Measurements from ENCODE around the gene SLC6A8.

The SLC6A8 gene

DNA sequence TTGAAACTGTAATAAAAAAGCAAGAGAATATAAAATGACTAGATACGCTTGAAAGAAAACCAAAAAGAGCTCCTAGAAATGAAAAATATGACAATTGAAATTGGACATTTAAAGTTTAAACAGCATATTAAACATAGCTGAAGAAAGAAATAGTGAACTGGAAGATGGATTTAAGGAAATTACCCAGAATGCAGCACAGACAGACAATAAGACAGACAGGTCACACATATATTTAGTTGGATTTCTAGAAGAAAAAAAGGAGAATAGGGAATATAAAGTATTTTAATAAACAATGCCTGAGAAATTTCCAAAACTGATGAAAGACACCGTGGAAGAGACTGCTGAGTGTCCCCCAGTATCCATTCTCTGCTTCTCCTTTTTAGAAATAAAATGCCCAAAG lies 34.2 kb upstream of the SLC6A8 start:
- H3K4me1 ChIP-seq (ENCODE audit: control insufficient read depth, low read depth, low read length): no peaks in the 10 kb centered on the region
- no peak overlapping the region for H2BK5ac ChIP-seq (ENCODE audit: low read length)
- no peaks in the 10 kb centered on the region for H3K79me1 ChIP-seq (ENCODE audit: low read length)
- no peak overlapping the region for H4K5ac ChIP-seq (ENCODE audit: low read length)
- H4K8ac ChIP-seq (ENCODE audit: low read depth, low read length): no peak overlapping the region
- no CpG with 5 or more reads among the region's 2 CpGs for WGBS (ENCODE audit: extremely low coverage, insufficient coverage, low lambda C conversion rate)
- H2BK15ac ChIP-seq (replicated peaks; ENCODE audit: low read depth): no peak overlapping the region
- no peaks in the 10 kb centered on the region for H3K36me3 ChIP-seq (ENCODE audit: control insufficient read depth, insufficient read depth, low read length)
- no peak overlapping the region for H3K9ac ChIP-seq (ENCODE audit: low read length)
- H3K18ac ChIP-seq (ENCODE audit: low read length): no peak overlapping the region
- no peak for DNase-seq
- H2BK120ac ChIP-seq (ENCODE audit: low read depth, low read length): no peak overlapping the region
- no peak overlapping the region for H3K4ac ChIP-seq (ENCODE audit: low read depth, low read length)
- no peak overlapping the region for H3K27ac ChIP-seq (ENCODE audit: low read depth, low read length)
- H3K4me3 ChIP-seq (ENCODE audit: low read length): no peak overlapping the region
- H3K56ac ChIP-seq (ENCODE audit: low read length): no peak overlapping the region
- no peak overlapping the region for H3K4me2 ChIP-seq (ENCODE audit: low read length)
- H3K79me2 ChIP-seq (ENCODE audit: control insufficient read depth, insufficient read depth, low read length): no peaks in the 10 kb centered on the region
- no peak overlapping the region for H3K23ac ChIP-seq (ENCODE audit: low read length)
- no peak overlapping the region for H2AK5ac ChIP-seq (ENCODE audit: low read length)
- H3K27me3 ChIP-seq (ENCODE audit: insufficient read depth, low read length, poor library complexity): no peaks in the 10 kb centered on the region

DNA sequence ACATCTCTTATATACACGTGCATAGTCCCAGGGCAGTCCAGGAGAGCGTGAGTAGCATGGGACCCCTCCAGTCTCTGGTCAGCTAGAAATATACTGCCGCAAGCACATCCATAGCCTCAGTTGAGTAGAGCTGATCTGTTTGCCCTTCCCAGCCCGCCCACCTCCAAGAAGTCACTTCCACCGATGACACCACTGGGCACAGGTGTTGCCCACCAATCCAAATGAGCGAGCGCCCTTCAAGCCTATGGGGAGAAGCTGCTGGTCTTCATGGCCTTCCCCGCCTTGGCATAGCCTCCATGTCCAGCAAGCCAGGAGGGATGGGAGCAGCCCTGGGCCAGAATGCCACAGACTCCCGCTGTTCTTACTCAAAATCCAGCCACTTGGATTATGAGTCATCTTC lies 30.6 kb upstream of the SLC6A8 start:
- Histone ChIP-seq H2BK120ac (ENCODE audit: low read depth, low read length) (no peak overlapping the region), H3K4me1 (ENCODE audit: control insufficient read depth, low read depth, low read length) (no peaks in the 10 kb centered on the region), H3K23ac (ENCODE audit: low read length) (no peak overlapping the region), H2BK15ac (replicated peaks; ENCODE audit: low read depth) (no peak overlapping the region), H3K79me2 (ENCODE audit: control insufficient read depth, insufficient read depth, low read length) (no peaks in the 10 kb centered on the region), H3K36me3 (ENCODE audit: control insufficient read depth, insufficient read depth, low read length) (no peaks in the 10 kb centered on the region), H2BK5ac (ENCODE audit: low read length) (no peak overlapping the region), H3K27me3 (ENCODE audit: insufficient read depth, low read length, poor library complexity) (no peaks in the 10 kb centered on the region), H3K4ac (ENCODE audit: low read depth, low read length) (no peak overlapping the region), H3K4me2 (ENCODE audit: low read length) (no peak overlapping the region), H3K9ac (ENCODE audit: low read length) (no peak overlapping the region), H3K4me3 (ENCODE audit: low read length) (no peak overlapping the region), H4K5ac (ENCODE audit: low read length) (no peak overlapping the region), H2AK5ac (ENCODE audit: low read length) (no peak overlapping the region), H4K8ac (ENCODE audit: low read depth, low read length) (no peak overlapping the region), H3K18ac (ENCODE audit: low read length) (no peak overlapping the region), H3K56ac (ENCODE audit: low read length) (no peak overlapping the region), H3K79me1 (ENCODE audit: low read length) (no peaks in the 10 kb centered on the region), H3K27ac (ENCODE audit: low read depth, low read length) (no peak overlapping the region)
- no CpG with 5 or more reads among the region's 9 CpGs for WGBS (ENCODE audit: extremely low coverage, insufficient coverage, low lambda C conversion rate)
- no peak for DNase-seq

GRCh38 chrX:153659268-153659667 lies 28.5 kb upstream of the SLC6A8 start:
- no CpG with 5 or more reads among the region's 3 CpGs for WGBS (ENCODE audit: extremely low coverage, insufficient coverage, low lambda C conversion rate)
- no peak overlapping the region for H3K4ac ChIP-seq (ENCODE audit: low read depth, low read length)
- H4K5ac ChIP-seq (ENCODE audit: low read length): no peak overlapping the region
- no peak overlapping the region for H2BK15ac ChIP-seq (replicated peaks; ENCODE audit: low read depth)
- H2BK120ac ChIP-seq (ENCODE audit: low read depth, low read length): no peak overlapping the region
- no peak overlapping the region for H3K23ac ChIP-seq (ENCODE audit: low read length)
- no peak for DNase-seq
- H3K27me3 ChIP-seq (ENCODE audit: insufficient read depth, low read length, poor library complexity): no peaks in the 10 kb centered on the region
- H3K18ac ChIP-seq (ENCODE audit: low read length): no peak overlapping the region
- no peak overlapping the region for H3K4me2 ChIP-seq (ENCODE audit: low read length)
- no peaks in the 10 kb centered on the region for H3K79me1 ChIP-seq (ENCODE audit: low read length)
- H4K8ac ChIP-seq (ENCODE audit: low read depth, low read length): no peak overlapping the region
- no peak overlapping the region for H3K27ac ChIP-seq (ENCODE audit: low read depth, low read length)
- H2AK5ac ChIP-seq (ENCODE audit: low read length): no peak overlapping the region
- no peak overlapping the region for H3K56ac ChIP-seq (ENCODE audit: low read length)
- no peaks in the 10 kb centered on the region for H3K4me1 ChIP-seq (ENCODE audit: control insufficient read depth, low read depth, low read length)
- no peak overlapping the region for H3K4me3 ChIP-seq (ENCODE audit: low read length)
- no peaks in the 10 kb centered on the region for H3K36me3 ChIP-seq (ENCODE audit: control insufficient read depth, insufficient read depth, low read length)
- H3K9ac ChIP-seq (ENCODE audit: low read length): no peak overlapping the region
- H2BK5ac ChIP-seq (ENCODE audit: low read length): no peak overlapping the region
- H3K79me2 ChIP-seq (ENCODE audit: control insufficient read depth, insufficient read depth, low read length): no peaks in the 10 kb centered on the region

GRCh38 chrX:153662266-153662665 lies 25.5 kb upstream of the SLC6A8 start:
- no peak overlapping the region for H3K4me3 ChIP-seq (ENCODE audit: low read length)
- H4K8ac ChIP-seq (ENCODE audit: low read depth, low read length): no peak overlapping the region
- no peak overlapping the region for H3K18ac ChIP-seq (ENCODE audit: low read length)
- H3K9ac ChIP-seq (ENCODE audit: low read length): no peak overlapping the region
- H3K4me2 ChIP-seq (ENCODE audit: low read length): no peak overlapping the region
- peak; percentile 64 for DNase-seq
- no peaks in the 10 kb centered on the region for H3K27me3 ChIP-seq (ENCODE audit: insufficient read depth, low read length, poor library complexity)
- H3K36me3 ChIP-seq (ENCODE audit: control insufficient read depth, insufficient read depth, low read length): no peaks in the 10 kb centered on the region
- no peak overlapping the region for H2AK5ac ChIP-seq (ENCODE audit: low read length)
- no peaks in the 10 kb centered on the region for H3K79me1 ChIP-seq (ENCODE audit: low read length)
- H3K4me1 ChIP-seq (ENCODE audit: control insufficient read depth, low read depth, low read length): no peaks in the 10 kb centered on the region
- H2BK15ac ChIP-seq (replicated peaks; ENCODE audit: low read depth): no peak overlapping the region
- H3K4ac ChIP-seq (ENCODE audit: low read depth, low read length): no peak overlapping the region
- H3K23ac ChIP-seq (ENCODE audit: low read length): no peak overlapping the region
- H3K56ac ChIP-seq (ENCODE audit: low read length): no peak overlapping the region
- no peak overlapping the region for H2BK120ac ChIP-seq (ENCODE audit: low read depth, low read length)
- no peak overlapping the region for H3K27ac ChIP-seq (ENCODE audit: low read depth, low read length)
- H3K79me2 ChIP-seq (ENCODE audit: control insufficient read depth, insufficient read depth, low read length): no peaks in the 10 kb centered on the region
- no peak overlapping the region for H2BK5ac ChIP-seq (ENCODE audit: low read length)
- no CpG with 5 or more reads among the region's 31 CpGs for WGBS (ENCODE audit: extremely low coverage, insufficient coverage, low lambda C conversion rate)
- H4K5ac ChIP-seq (ENCODE audit: low read length): no peak overlapping the region

GRCh38 chrX:153665726-153666306 lies 21.9 kb upstream of the SLC6A8 start:
- DNase-seq: no peak
- Histone ChIP-seq H3K27me3 (ENCODE audit: insufficient read depth, low read length, poor library complexity) (no peaks in the 10 kb centered on the region), H2BK120ac (ENCODE audit: low read depth, low read length) (no peak overlapping the region), H3K4me3 (ENCODE audit: low read length) (no peak overlapping the region), H3K79me2 (ENCODE audit: control insufficient read depth, insufficient read depth, low read length) (no peaks in the 10 kb centered on the region), H4K8ac (ENCODE audit: low read depth, low read length) (no peak overlapping the region), H3K56ac (ENCODE audit: low read length) (no peak overlapping the region), H3K79me1 (ENCODE audit: low read length) (no peaks in the 10 kb centered on the region), H3K27ac (ENCODE audit: low read depth, low read length) (no peak overlapping the region), H4K5ac (ENCODE audit: low read length) (no peak overlapping the region), H2BK5ac (ENCODE audit: low read length) (no peak overlapping the region), H2AK5ac (ENCODE audit: low read length) (no peak overlapping the region), H3K4ac (ENCODE audit: low read depth, low read length) (no peak overlapping the region), H3K9ac (ENCODE audit: low read length) (no peak overlapping the region), H2BK15ac (replicated peaks; ENCODE audit: low read depth) (no peak overlapping the region), H3K4me1 (ENCODE audit: control insufficient read depth, low read depth, low read length) (no peaks in the 10 kb centered on the region), H3K36me3 (ENCODE audit: control insufficient read depth, insufficient read depth, low read length) (no peaks in the 10 kb centered on the region), H3K4me2 (ENCODE audit: low read length) (no peak overlapping the region), H3K23ac (ENCODE audit: low read length) (no peak overlapping the region), H3K18ac (ENCODE audit: low read length) (no peak overlapping the region)
- WGBS (ENCODE audit: extremely low coverage, insufficient coverage, low lambda C conversion rate): no CpG with 5 or more reads among the region's 9 CpGs

DNA sequence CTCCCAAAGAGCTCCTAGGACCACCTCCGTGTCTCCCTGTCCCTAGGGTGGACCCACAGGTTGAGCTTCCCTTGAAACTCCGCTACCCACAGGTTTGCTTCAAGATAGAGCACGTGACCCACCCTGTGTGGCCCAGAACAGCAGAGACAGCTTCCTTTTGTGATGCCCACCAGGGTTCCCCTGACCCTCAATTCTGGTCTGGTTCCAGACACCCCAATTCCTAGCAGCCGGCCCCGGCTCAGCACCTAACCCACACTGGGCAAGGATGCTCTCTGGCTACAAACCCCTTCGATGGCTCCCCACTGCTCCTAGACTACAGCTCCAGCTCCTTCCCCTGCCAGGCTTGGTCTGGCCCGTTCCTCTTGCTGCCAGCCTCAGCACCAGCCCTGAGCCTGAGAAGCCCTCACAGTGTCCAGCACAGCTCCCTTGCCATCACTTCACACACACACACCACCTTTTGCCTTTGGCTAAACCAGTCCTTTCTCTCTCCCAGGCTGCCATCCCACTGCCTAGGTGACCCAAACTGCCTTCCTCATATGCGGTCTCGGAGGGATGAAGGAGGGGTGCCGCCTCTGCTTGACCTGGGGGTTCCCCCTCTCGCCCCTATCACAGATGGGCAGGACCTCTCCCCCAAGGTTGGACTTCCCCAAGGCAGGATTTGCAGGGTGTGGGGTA lies 20.3 kb upstream of the SLC6A8 start:
- no peaks in the 10 kb centered on the region for H3K79me1 ChIP-seq (ENCODE audit: low read length)

More for the DNA sequence above, 20.3 kb upstream of the SLC6A8 start:
- no peak overlapping the region for H3K27ac ChIP-seq (ENCODE audit: low read depth, low read length)
- no peak overlapping the region for H2BK120ac ChIP-seq (ENCODE audit: low read depth, low read length)
- no peak overlapping the region for H3K18ac ChIP-seq (ENCODE audit: low read length)
- H2BK5ac ChIP-seq (ENCODE audit: low read length): no peak overlapping the region
- H4K8ac ChIP-seq (ENCODE audit: low read depth, low read length): no peak overlapping the region
- no peak overlapping the region for H3K4ac ChIP-seq (ENCODE audit: low read depth, low read length)
- no peak overlapping the region for H3K4me3 ChIP-seq (ENCODE audit: low read length)
- H2BK15ac ChIP-seq (replicated peaks; ENCODE audit: low read depth): no peak overlapping the region
- no peaks in the 10 kb centered on the region for H3K4me1 ChIP-seq (ENCODE audit: control insufficient read depth, low read depth, low read length)
- no peaks in the 10 kb centered on the region for H3K79me2 ChIP-seq (ENCODE audit: control insufficient read depth, insufficient read depth, low read length)
- no peaks in the 10 kb centered on the region for H3K27me3 ChIP-seq (ENCODE audit: insufficient read depth, low read length, poor library complexity)
- DNase-seq: no peak
- no CpG with 5 or more reads among the region's 11 CpGs for WGBS (ENCODE audit: extremely low coverage, insufficient coverage, low lambda C conversion rate)
- no peak overlapping the region for H4K5ac ChIP-seq (ENCODE audit: low read length)
- no peak overlapping the region for H3K4me2 ChIP-seq (ENCODE audit: low read length)
- H3K56ac ChIP-seq (ENCODE audit: low read length): peak overlapping the region; percentile 37
- no peak overlapping the region for H3K23ac ChIP-seq (ENCODE audit: low read length)
- no peak overlapping the region for H2AK5ac ChIP-seq (ENCODE audit: low read length)
- H3K9ac ChIP-seq (ENCODE audit: low read length): peak overlapping the region; percentile 32
- H3K36me3 ChIP-seq (ENCODE audit: control insufficient read depth, insufficient read depth, low read length): no peaks in the 10 kb centered on the region
